SW480 (cell line): Measurements from ENCODE around the gene SPRY4.
"Not testable (repeated sequence)": the region's sequence is repeated elsewhere in the genome, so short reads cannot be mapped to it uniquely, and the experiment has no call there.

Experiments
- DNase-seq: peaks from one replicate; pipeline ENCODE4 v3.0.0-alpha.2; 2016; ENCODE audit warnings: low spot score

SPRY4 gene

GRCh38 chr5:142334538-142334937, 9.7 kb upstream of the SPRY4 start:
- no peak for DNase-seq

- not testable (repeated sequence) for DNase-seq
These were observed 8.9 kb upstream of the SPRY4 start for GRCh38 chr5:142333749-142334148.

- DNase-seq = no peak
These were observed 5.6 kb upstream of the SPRY4 start for GRCh38 chr5:142330444-142330843.

GRCh38 chr5:142330026-142330425, 5.2 kb upstream of the SPRY4 start:
- no peak for DNase-seq

GRCh38 chr5:142327111-142327842, 2.5 kb upstream of the SPRY4 start:
- peak; percentile 68 for DNase-seq

GRCh38 chr5:142326480-142326938, 1.7 kb upstream of the SPRY4 start:
- no peak for DNase-seq

GRCh38 chr5:142325725-142326479, 1.1 kb upstream of the SPRY4 start:
- DNase-seq = peak; percentile 89

GRCh38 chr5:142324136-142324870, 518 bp downstream of the SPRY4 start:
- DNase-seq = no peak

GRCh38 chr5:142323480-142324135, 1.2 kb downstream of the SPRY4 start:
- no peak for DNase-seq

GRCh38 chr5:142322747-142323479, 1.9 kb downstream of the SPRY4 start:
- DNase-seq = no peak

- no peak for DNase-seq
These were observed 2.4 kb downstream of the SPRY4 start for GRCh38 chr5:142322403-142322746.

GRCh38 chr5:142320851-142321560, 3.8 kb downstream of the SPRY4 start:
- no peak for DNase-seq

- DNase-seq = no peak
These were observed 4.4 kb downstream of the SPRY4 start for GRCh38 chr5:142320430-142320738.

GRCh38 chr5:142319560-142320429, 5.0 kb downstream of the SPRY4 start:
- no peak for DNase-seq

GRCh38 chr5:142319105-142319504, 5.7 kb downstream of the SPRY4 start:
- no peak for DNase-seq

- no peak for DNase-seq
These were observed 7.1 kb downstream of the SPRY4 start for GRCh38 chr5:142317753-142318152.

- DNase-seq = no peak
These were observed 7.6 kb downstream of the SPRY4 start for GRCh38 chr5:142317173-142317572.

- no peak for DNase-seq
These were observed 8.1 kb downstream of the SPRY4 start for GRCh38 chr5:142316681-142317080.

GRCh38 chr5:142316051-142316450, 8.8 kb downstream of the SPRY4 start:
- no peak for DNase-seq
